Natural killer cell treated with Interleukin-12 subunit alpha and Interleukin-12 subunit beta and Interleukin-15 and Interleukin-18, amount 100 ng/mL, for 72 hours (primary cell): ENCODE data around the gene COX7C. TPM values are rescaled to one million over a fixed set of nuclear protein-coding genes. Genes with fewer than 3 reads are reported as not detected.
"Not testable (repeated sequence)": the region's sequence is repeated elsewhere in the genome, so short reads cannot be mapped to it uniquely, and the experiment has no call there.

Source experiments
- ATAC-seq, 2 donors: fragments of 150-1000 bp; cut with Tn5 transposase in 1 of 2; sonication (Bioruptor Pico), chemical (Tn5 transposase) in 1 of 2; 2 replicates each; pipeline ENCODE4 v1.10.0; 2021
- DNase-seq: peaks from one replicate; pipeline ENCODE4 v3.0.0; 2022; ENCODE audit warnings: low spot score
- H3K27ac Mint-ChIP-seq, 2 donors: 1 replicate in 1 of 2; 2 replicates in 1 of 2; pipeline ENCODE4 v1.8.0; 2022; ENCODE audit warnings: mixed read lengths in 2 of 2, mild to moderate bottlenecking in 1 of 2, moderate library complexity in 1 of 2
- H3K27me3 Mint-ChIP-seq, 2 donors: 1 replicate in 1 of 2; 2 replicates in 1 of 2; pipeline ENCODE4 v1.8.0; 2022; ENCODE audit warnings: mixed read lengths in 2 of 2
- H3K36me3 Mint-ChIP-seq: one replicate; pipeline ENCODE4 v1.8.0; 2022; ENCODE audit warnings: mixed read lengths
- H3K4me1 Mint-ChIP-seq, 2 donors: 1 replicate in 1 of 2; 2 replicates in 1 of 2; pipeline ENCODE4 v1.8.0; 2022; ENCODE audit warnings: low read depth in 2 of 2, mixed read lengths in 2 of 2, mild to moderate bottlenecking in 1 of 2
- H3K4me3 Mint-ChIP-seq: one replicate; pipeline ENCODE4 v1.8.0; 2022; ENCODE audit warnings: mixed read lengths
- H3K9me3 Mint-ChIP-seq: 2 replicates; pipeline ENCODE4 v1.8.0; 2022; ENCODE audit warnings: mixed read lengths
- total RNA-seq, 2 donors: library from RNA; stranded (reverse); gene quantifications; one replicate each; pipeline ENCODE4 v1.2.3, GENCODE V29; 2022

COX7C gene
- total RNA-seq, 2 donors from 2014 or later, result 342 to 425 TPM

GRCh38 chr5:86626149-86626548 is 8.4 kb downstream of the COX7C start:
- peaks cover 26 to 36% of the 10 kb centered on the region in 2 donors for H3K27me3 Mint-ChIP-seq
- no peak overlapping the region for H3K27ac Mint-ChIP-seq
- H3K4me1 Mint-ChIP-seq, result no peaks in the 10 kb centered on the region
- ATAC-seq (no peak), DNase-seq (no peak)
- H3K4me3 Mint-ChIP-seq, result no peak overlapping the region
- H3K9me3 Mint-ChIP-seq, result no peaks in the 10 kb centered on the region
- H3K36me3 Mint-ChIP-seq, result peaks cover 11% of the 10 kb centered on the region

DNA sequence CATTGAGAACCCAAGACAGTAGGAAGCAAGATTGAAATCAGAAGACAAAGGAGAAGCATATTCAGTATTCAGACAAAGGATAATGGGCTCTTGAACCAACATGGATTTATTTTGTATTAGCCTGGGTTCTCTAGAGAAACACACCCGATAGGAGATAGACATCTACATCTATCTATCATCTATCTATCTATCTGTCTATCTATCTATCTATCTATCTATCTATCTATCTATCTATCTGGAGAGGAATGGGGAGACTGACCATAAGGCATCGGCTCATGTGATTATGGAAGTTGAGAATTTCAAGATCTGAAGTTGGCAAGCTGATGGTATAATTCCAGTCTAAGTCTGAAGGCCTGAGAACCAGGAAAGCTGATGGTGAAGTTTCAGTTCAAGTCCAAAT is 13.4 kb downstream of the COX7C start:
- DNase-seq, result no peak
- no peaks in the 10 kb centered on the region for H3K36me3 Mint-ChIP-seq
- H3K9me3 Mint-ChIP-seq, result no peaks in the 10 kb centered on the region
- no peaks in the 10 kb centered on the region for H3K4me1 Mint-ChIP-seq
- H3K4me3 Mint-ChIP-seq, result no peak overlapping the region
- H3K27ac Mint-ChIP-seq, result no peak overlapping the region
- ATAC-seq, result no peak
- H3K27me3 Mint-ChIP-seq, result peaks cover 29 to 48% of the 10 kb centered on the region in 2 donors

DNA sequence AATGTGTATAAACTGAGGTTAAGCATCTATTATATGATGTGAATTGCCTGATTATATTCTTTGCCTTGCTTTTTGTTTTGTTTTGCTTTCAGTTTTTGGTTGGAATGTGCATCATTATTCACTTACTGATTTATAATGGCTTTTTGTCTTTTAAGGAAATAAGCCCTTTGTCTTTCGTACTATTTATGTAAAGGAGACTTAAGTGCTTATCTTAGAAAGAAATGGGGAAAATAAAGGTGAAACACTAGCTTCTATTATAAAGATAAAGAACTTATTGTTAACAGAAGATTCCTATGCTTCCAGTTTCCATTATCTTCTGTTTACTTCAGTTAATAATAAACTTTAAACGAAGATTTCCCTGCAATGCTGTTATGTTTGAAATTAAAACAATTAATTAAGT is 23.3 kb downstream of the COX7C start:
- H3K4me1 Mint-ChIP-seq, result no peaks in the 10 kb centered on the region
- H3K27me3 Mint-ChIP-seq, result peaks cover 12 to 28% of the 10 kb centered on the region in 2 donors
- H3K9me3 Mint-ChIP-seq, result no peaks in the 10 kb centered on the region
- H3K36me3 Mint-ChIP-seq, result no peaks in the 10 kb centered on the region
- H3K27ac Mint-ChIP-seq, result no peak overlapping the region
- H3K4me3 Mint-ChIP-seq, result no peak overlapping the region
- DNase-seq, result no peak
- ATAC-seq, result no peak

- Mint-ChIP-seq H3K9me3 (no peaks in the 10 kb centered on the region), H3K27me3 (peaks cover 18 to 39% of the 10 kb centered on the region in 2 donors), H3K4me3 (no peak overlapping the region), H3K4me1 (no peaks in the 10 kb centered on the region), H3K27ac (no peak overlapping the region), H3K36me3 (no peaks in the 10 kb centered on the region)
- DNase-seq, result no peak
- ATAC-seq, result no peak
Observed at GRCh38 chr5:86644843-86645242, 27.1 kb downstream of the COX7C start.

DNA sequence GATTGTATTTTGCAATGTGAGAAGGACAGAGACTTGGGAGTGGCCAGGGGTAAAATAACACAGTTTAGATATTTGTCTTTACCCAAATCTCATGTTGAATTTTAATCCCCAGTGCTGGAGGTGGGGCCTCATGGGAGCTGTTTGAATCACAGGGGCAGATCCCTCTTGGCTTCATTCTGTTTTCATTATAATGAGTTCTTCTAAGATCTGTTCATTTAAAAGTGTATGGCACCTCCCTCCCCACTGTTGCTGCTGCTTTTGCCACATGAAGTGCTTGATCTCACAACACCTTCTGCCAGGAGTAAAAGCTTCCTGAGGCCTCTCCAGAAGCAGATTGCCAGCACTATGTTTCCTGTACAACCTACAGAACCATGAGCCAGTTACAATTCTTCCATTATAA is 28.1 kb downstream of the COX7C start:
- H3K9me3 Mint-ChIP-seq, result no peaks in the 10 kb centered on the region
- H3K4me1 Mint-ChIP-seq, result no peaks in the 10 kb centered on the region
- H3K36me3 Mint-ChIP-seq, result no peaks in the 10 kb centered on the region
- DNase-seq, result no peak
- no peak overlapping the region for H3K4me3 Mint-ChIP-seq
- peaks cover 18 to 47% of the 10 kb centered on the region in 2 donors for H3K27me3 Mint-ChIP-seq
- ATAC-seq, result no peak
- H3K27ac Mint-ChIP-seq, result no peak overlapping the region

DNA sequence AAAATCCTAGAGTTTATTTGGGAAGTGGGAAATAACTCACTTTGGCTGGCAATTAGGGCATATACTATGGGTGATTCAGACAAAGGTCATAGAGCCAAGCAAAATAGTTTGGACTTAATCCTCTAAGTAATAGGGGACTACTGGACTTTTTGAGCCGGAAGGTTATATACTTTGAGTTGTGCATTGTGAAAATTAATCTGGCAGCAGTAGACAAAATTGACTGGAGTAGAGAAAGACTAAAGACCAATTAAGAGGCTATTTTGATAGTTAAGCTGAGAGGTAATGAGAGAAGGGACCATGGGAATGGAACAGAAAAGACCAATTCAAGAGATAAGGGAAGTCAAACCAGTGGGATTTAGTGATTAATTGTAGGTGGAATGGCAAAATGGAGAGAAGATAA is 28.9 kb downstream of the COX7C start:
- no peak for DNase-seq
- Mint-ChIP-seq H3K4me3 (no peak overlapping the region), H3K36me3 (no peaks in the 10 kb centered on the region), H3K27ac (no peak overlapping the region), H3K4me1 (no peaks in the 10 kb centered on the region), H3K9me3 (no peaks in the 10 kb centered on the region), H3K27me3 (peaks cover 20 to 43% of the 10 kb centered on the region in 2 donors)
- no peak for ATAC-seq

DNA sequence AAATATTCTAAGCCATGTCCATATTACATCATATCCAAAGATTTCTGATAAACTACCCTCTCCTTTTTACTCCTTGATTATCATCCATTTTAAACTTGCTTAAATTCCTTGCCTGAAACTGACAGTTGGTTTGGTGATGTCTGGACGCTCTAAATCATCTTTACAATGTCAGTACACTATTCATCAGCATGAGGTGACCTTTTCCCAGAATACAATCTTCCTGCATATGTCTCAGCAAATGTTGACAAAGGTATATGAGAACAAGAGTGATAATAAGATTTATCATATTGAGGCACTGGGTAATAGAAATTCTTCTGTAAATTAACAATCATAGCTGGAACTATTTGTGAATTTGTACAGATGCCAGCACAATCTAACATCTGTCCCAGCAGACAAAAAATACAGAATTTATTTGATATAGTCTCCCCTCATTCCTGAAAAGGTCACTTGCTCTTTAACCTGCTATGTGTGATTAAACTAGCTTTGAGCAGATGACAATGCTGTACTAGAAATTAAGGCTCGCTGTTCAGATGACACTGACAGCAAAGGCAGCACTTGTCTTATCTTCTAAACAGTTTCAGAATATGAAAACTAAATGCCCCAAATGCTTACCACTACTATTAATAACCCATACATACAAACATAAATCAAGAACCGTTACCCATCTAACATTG is 32.2 kb downstream of the COX7C start:
- no peak for ATAC-seq
- Mint-ChIP-seq H3K27ac (no peak overlapping the region), H3K9me3 (no peaks in the 10 kb centered on the region), H3K36me3 (no peaks in the 10 kb centered on the region), H3K4me3 (no peak overlapping the region), H3K4me1 (no peaks in the 10 kb centered on the region), H3K27me3 (peaks cover 14 to 27% of the 10 kb centered on the region in 2 donors)
- DNase-seq, result no peak

DNA sequence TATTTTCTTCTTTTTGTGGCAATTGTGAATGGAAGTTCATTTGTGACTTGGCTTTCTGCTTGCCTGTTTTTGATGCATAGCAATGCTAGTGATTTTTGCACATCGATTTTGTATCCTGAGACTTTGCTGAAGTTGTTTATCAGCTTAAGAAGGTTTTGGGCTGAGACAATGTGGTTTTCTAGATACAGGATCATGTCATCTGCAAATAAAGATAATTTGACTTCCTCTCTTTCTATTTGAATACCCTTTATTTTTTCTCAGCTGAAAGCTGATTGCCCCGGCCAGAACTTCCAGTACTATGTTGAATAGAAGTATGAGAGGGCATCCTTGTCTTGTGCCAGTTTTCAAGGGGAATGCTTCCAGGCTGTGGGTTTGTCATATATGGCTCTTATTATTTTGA is 43.0 kb downstream of the COX7C start:
- H3K27ac Mint-ChIP-seq, H3K36me3 Mint-ChIP-seq, H3K4me1 Mint-ChIP-seq, ATAC-seq, H3K4me3 Mint-ChIP-seq, DNase-seq: not testable (repeated sequence)
- H3K9me3 Mint-ChIP-seq, result peaks cover 11% of the 10 kb centered on the region
- peaks cover 11 to 21% of the 10 kb centered on the region in 2 donors for H3K27me3 Mint-ChIP-seq

DNA sequence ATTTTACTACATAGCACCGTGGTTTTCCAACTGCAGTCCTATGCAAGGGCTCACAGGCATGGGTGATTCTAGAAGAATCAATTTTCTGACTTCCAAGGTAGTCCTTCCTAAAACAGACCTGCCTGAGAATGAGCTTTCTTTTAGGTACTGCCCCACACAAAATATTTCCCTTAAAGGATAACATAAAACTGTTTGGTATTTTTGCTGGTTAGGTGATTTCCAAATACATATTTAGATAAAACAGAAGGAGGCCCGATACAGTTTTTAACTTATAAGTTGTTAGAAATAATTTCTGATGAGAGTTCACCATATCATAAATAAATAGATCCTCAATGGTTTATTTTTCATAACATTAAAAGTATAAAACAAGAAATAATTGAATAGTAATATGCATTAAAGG is 46.4 kb downstream of the COX7C start:
- no peak overlapping the region for H3K4me3 Mint-ChIP-seq
- H3K27ac Mint-ChIP-seq, result no peak overlapping the region
- no peak for ATAC-seq
- peaks cover 8 to 18% of the 10 kb centered on the region in 2 donors for H3K27me3 Mint-ChIP-seq
- peaks cover 6% of the 10 kb centered on the region for H3K36me3 Mint-ChIP-seq
- no peak for DNase-seq
- H3K4me1 Mint-ChIP-seq, result no peaks in the 10 kb centered on the region
- H3K9me3 Mint-ChIP-seq, result peaks cover 11% of the 10 kb centered on the region

- DNase-seq (no peak), ATAC-seq (no peak)
- Mint-ChIP-seq H3K9me3 (peaks cover 11% of the 10 kb centered on the region), H3K27ac (no peak overlapping the region), H3K4me3 (no peak overlapping the region), H3K4me1 (no peaks in the 10 kb centered on the region), H3K36me3 (peaks cover 6% of the 10 kb centered on the region), H3K27me3 (peaks cover 13 to 23% of the 10 kb centered on the region in 2 donors)
Observed at GRCh38 chr5:86665984-86666760, 48.4 kb downstream of the COX7C start.

DNA sequence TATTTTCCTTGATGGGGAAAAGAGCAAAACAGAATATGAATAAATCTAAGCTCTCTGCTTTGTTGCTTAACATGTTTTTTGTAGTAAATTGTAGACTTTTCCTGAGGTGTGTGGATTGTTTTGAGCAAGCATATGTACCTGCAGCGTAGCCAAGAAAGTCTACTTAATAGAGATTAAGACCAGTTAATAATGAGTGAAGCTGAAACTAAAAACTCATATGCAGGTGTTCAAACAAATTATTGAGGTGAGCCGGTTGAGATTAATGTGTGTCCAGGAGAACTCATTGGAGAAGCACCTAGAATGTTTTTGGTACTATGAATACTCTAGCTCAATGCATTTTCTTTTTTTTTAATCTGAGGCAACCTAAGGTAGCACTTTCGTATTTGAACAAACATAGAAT is 49.2 kb downstream of the COX7C start:
- no peaks in the 10 kb centered on the region for H3K4me1 Mint-ChIP-seq
- H3K9me3 Mint-ChIP-seq, result peaks cover 8% of the 10 kb centered on the region
- DNase-seq, result no peak
- H3K4me3 Mint-ChIP-seq, result no peak overlapping the region
- peaks cover 13 to 18% of the 10 kb centered on the region in 2 donors for H3K27me3 Mint-ChIP-seq
- no peak for ATAC-seq
- H3K27ac Mint-ChIP-seq, result no peak overlapping the region
- peaks cover 4% of the 10 kb centered on the region for H3K36me3 Mint-ChIP-seq
